BE2C (cell line): ENCODE measurements around the gene CDH13.

ENCODE experiments used
- DNase-seq: peaks from one replicate; pipeline ENCODE4 v3.0.0-alpha.2; 2020
- H3K27me3 ChIP-seq: fragments of 250-450 bp; sonication (Bioruptor Pico); 2 replicates; pipeline ENCODE4 v1.5.1; 2020; ENCODE audit warnings: mild to moderate bottlenecking
- H3K36me3 ChIP-seq: fragments of 250-450 bp; sonication (Bioruptor Pico); 2 replicates; pipeline ENCODE4 v1.5.1; 2020; ENCODE audit warnings: mild to moderate bottlenecking
- H3K4me1 ChIP-seq: fragments of 250-450 bp; sonication (Bioruptor Pico); 2 replicates; pipeline ENCODE4 v1.5.1; 2020
- H3K4me3 ChIP-seq: 2 replicates; pipeline ENCODE4 v1.5.1; 2011; ENCODE audit warnings: low read depth, low read length
- H3K9me3 ChIP-seq: fragments of 250-450 bp; sonication (Bioruptor Pico); 2 replicates; pipeline ENCODE4 v1.5.1; 2020
- CTCF ChIP-seq: IDR thresholded peaks from 2 replicates; pipeline ENCODE4 v1.5.1; 2012; ENCODE audit warnings: mild to moderate bottlenecking, low read depth, low read length

CDH13 gene

GRCh38 chr16:83158320-83158957 is 531.7 kb downstream of the CDH13 start:
- H3K4me3 ChIP-seq = no peak overlapping the region
- no peak for DNase-seq
- no peaks in the 10 kb centered on the region for H3K4me1 ChIP-seq
- H3K36me3 ChIP-seq = no peaks in the 10 kb centered on the region
- TF ChIP-seq CTCF = no peak
- H3K9me3 ChIP-seq = no peaks in the 10 kb centered on the region; the same call in 1 of the 2 replicates
- no peaks in the 10 kb centered on the region for H3K27me3 ChIP-seq

- DNase-seq = no peak
- no peaks in the 10 kb centered on the region for H3K27me3 ChIP-seq
- TF ChIP-seq CTCF = no peak
- H3K36me3 ChIP-seq = no peaks in the 10 kb centered on the region
- H3K9me3 ChIP-seq = no peaks in the 10 kb centered on the region; the same call in 1 of the 2 replicates
- no peak overlapping the region for H3K4me3 ChIP-seq
- H3K4me1 ChIP-seq = no peaks in the 10 kb centered on the region
These were observed 532.3 kb downstream of the CDH13 start for GRCh38 chr16:83159049-83159448.

GRCh38 chr16:83160287-83161020 is 533.7 kb downstream of the CDH13 start:
- no peak for TF ChIP-seq CTCF
- DNase-seq = no peak
- H3K9me3 ChIP-seq = no peaks in the 10 kb centered on the region; the same call in 1 of the 2 replicates
- no peaks in the 10 kb centered on the region for H3K27me3 ChIP-seq
- H3K4me3 ChIP-seq = no peak overlapping the region
- H3K36me3 ChIP-seq = no peaks in the 10 kb centered on the region
- H3K4me1 ChIP-seq = no peaks in the 10 kb centered on the region

- no peak for TF ChIP-seq CTCF
These were observed 536.0 kb downstream of the CDH13 start for GRCh38 chr16:83162791-83163190.

GRCh38 chr16:83164816-83165215 is 538.0 kb downstream of the CDH13 start:
- H3K9me3 ChIP-seq = no peaks in the 10 kb centered on the region
- no peak overlapping the region for H3K4me3 ChIP-seq
- no peaks in the 10 kb centered on the region for H3K36me3 ChIP-seq
- H3K4me1 ChIP-seq = no peaks in the 10 kb centered on the region
- DNase-seq = no peak
- TF ChIP-seq CTCF = no peak
- H3K27me3 ChIP-seq = no peaks in the 10 kb centered on the region

More at GRCh38 chr16:83162791-83163190, 536.0 kb downstream of the CDH13 start:
- DNase-seq = no peak
- Histone ChIP-seq H3K4me3 (no peak overlapping the region), H3K36me3 (no peaks in the 10 kb centered on the region), H3K4me1 (no peaks in the 10 kb centered on the region), H3K9me3 (no peaks in the 10 kb centered on the region; the same call in 1 of the 2 replicates), H3K27me3 (no peaks in the 10 kb centered on the region)

GRCh38 chr16:83171396-83171795 is 544.6 kb downstream of the CDH13 start:
- H3K36me3 ChIP-seq = no peaks in the 10 kb centered on the region
- DNase-seq = no peak

More at GRCh38 chr16:83171396-83171795, 544.6 kb downstream of the CDH13 start:
- TF ChIP-seq CTCF = no peak
- H3K4me1 ChIP-seq = no peaks in the 10 kb centered on the region
- no peaks in the 10 kb centered on the region for H3K27me3 ChIP-seq
- H3K9me3 ChIP-seq = no peaks in the 10 kb centered on the region; the same call in 1 of the 2 replicates
- H3K4me3 ChIP-seq = no peak overlapping the region
